Measurements from ENCODE around the gene FLT4.

Gene FLT4

DNA sequence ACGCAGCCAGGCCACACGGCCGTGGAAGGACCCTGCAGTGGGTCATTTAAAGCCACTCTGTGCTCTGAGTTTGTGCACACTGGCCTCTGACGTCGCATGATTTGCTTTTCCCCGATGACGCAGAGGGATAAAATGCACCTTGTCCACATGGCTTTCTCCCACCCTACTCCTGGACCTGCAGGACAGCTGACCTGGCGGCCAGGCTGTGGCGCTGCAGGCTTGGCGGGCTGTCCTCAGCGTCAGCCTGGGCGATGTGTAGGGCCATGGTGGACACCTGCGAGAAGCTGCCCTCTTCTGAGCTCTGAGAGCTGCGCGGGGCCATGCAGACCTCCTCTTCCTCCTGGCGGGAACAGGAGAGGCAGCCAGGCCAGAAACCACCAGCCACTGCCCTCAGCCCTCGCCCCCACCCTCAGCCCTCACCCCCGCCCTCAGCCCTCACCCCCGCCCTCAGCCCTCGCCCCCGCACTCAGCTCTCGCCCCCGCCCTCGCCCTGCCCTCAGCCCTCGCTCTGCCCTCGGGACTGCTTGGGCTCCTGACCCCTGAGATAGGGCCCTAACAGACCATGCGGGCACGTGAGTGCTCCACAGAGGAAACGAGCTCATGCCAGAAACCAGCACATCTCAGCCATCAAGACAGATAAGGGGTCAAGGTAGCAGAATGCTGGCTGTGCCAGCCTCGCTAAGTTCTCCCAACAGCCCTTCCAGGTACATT, 38.1 kb downstream of the FLT4 start:
- no peaks in the 10 kb centered on the region for H3K27me3 Mint-ChIP-seq
- no peak overlapping the region for H3K27ac Mint-ChIP-seq
- ATAC-seq (peak; percentile 28), DNase-seq (no peak)
- H3K4me1 Mint-ChIP-seq: peaks cover 18% of the 10 kb centered on the region
- H3K4me3 Mint-ChIP-seq: no peak overlapping the region
- H3K9me3 Mint-ChIP-seq: no peaks in the 10 kb centered on the region

DNA sequence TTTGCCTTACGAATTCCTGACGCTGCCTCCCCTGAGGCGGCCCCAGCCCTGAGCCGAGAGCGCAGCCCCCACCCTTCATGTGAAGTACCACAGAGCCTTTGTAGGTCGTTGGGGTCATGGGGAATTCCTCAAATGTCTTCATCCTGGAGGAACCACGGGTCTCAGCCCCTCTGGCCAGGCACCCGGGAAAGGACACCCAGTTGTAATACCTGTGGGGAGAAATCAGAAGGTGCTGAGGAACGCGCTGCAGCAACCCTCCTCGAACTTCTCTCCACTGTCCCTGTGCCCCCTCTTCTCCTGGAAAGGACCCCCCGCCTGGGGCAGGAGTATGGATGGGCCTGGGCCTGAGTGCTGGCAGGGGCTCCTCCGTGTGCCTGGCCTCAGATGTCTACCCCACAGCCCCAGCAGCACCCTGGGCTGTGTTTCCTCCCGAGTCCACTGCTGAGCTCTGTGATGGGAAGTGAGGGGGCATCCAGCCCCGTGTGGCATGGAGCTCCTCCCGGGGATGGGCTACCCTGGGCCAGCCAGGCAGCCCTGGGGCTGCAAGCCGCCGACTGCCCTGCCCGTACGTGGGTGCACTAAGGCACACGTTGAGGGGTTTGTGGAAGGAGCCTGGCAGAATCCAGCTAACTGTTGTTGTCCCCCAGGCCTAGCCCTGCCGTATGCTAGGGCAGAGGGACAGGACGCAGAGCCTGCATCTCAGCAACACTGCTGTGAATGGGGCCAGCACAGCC, 39.4 kb downstream of the FLT4 start:
- H3K27me3 Mint-ChIP-seq: no peaks in the 10 kb centered on the region
- DNase-seq (no peak), ATAC-seq (no peak)
- no peaks in the 10 kb centered on the region for H3K9me3 Mint-ChIP-seq
- H3K4me3 Mint-ChIP-seq: no peak overlapping the region
- H3K27ac Mint-ChIP-seq: no peak overlapping the region
- H3K4me1 Mint-ChIP-seq: peaks cover 27% of the 10 kb centered on the region

DNA sequence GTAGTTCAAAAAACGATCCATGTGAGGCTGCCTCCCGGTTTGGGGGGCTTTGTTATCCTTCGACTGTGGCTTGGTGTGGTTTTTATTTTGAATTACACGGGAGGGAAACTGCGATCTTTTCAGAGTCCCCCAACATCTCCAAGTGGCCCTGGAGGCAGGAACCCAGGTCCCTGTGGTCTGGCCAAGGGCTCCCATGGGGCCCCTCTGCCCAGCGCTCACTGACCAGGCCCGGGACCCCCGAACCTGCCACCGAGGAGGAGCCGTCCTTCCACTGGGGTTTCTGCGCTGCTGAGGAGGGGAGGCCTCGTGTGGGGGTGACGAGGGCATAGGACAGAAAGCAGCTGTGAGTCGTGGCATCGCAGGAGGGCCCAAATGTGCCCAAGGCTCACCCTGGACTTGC, 40.0 kb downstream of the FLT4 start:
- Mint-ChIP-seq H3K4me1 (peaks cover 27% of the 10 kb centered on the region), H3K27ac (no peak overlapping the region), H3K4me3 (no peak overlapping the region), H3K9me3 (no peaks in the 10 kb centered on the region), H3K27me3 (no peaks in the 10 kb centered on the region)
- DNase-seq (no peak), ATAC-seq (no peak)

DNA sequence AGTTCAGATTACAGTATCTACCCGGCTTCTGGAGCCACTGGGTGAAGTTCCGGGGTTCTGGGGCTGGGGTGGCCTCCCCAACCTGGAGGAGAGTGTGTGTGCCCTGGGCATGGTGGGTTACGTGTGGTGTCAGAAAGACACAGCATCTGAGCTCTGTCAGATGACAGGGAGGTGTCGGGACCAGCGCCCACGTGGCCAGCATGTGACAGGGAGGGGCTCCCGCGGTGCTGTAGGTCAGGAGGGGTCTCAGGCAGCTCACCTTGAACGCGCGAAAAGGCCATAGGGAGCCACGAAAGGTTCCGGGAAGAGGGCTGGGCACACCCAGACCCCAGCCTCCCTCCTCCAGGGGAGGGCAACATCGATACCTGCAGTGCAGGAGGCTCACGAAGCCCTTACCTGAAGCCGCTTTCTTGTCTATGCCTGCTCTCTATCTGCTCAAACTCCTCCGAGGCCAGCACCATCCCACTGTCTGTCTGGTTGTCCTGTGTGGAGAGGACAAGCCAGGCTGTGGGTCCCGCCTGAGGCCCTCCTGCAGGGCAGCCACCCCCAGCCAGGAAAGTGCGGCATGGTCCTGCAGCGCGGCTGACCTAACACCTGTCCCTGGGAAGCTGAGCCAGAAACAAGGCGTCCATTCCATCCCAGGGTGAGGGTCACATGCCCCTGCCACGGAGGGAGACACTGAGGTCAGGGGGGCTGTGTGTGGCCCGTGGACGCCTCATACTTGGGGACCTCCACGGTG, 40.7 kb downstream of the FLT4 start:
- Mint-ChIP-seq H3K27me3 (no peaks in the 10 kb centered on the region), H3K4me1 (peaks cover 27% of the 10 kb centered on the region), H3K9me3 (no peaks in the 10 kb centered on the region), H3K4me3 (no peak overlapping the region), H3K27ac (peak overlapping the region; percentile 60 to 81)
- ATAC-seq (no peak), DNase-seq (no peak)

DNA sequence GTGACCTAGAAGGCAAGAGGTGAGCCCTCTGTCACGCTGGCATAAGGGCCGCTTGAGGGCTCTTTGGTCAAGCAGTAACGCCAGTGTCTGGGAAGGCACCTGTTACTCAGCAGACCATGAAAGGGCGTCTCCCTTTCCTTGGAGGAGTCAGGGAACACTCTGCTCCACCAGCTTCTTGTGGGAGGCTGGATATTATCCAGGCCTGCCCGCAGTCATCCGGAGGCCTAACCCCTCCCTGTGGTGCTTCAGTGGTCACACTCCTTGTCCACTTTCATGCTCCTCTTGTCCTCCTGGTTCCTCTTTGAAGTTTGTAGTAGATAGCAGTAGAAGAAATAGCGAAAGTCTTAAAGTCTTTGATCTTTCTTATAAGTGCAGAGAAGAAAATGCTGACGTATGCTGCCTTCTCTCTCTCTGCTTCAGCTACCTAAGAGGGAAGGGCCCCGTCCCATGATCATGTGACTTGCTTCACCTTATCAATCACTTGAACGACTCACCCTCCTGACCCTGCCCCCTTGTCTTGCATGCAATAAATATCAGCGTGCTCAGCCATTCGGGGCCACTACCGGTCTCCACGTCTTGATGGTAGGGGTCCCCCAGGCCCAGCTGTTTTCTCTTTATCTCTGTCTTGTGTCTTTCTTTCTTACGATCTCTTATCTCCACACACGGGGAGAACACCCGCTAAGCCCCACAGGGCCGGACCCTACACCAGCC, 41.4 kb downstream of the FLT4 start:
- ATAC-seq (no peak), DNase-seq (no peak)
- H3K4me3 Mint-ChIP-seq: no peak overlapping the region
- H3K27me3 Mint-ChIP-seq: no peaks in the 10 kb centered on the region
- peaks cover 22% of the 10 kb centered on the region for H3K4me1 Mint-ChIP-seq
- no peaks in the 10 kb centered on the region for H3K9me3 Mint-ChIP-seq
- peak overlapping the region in 1 of 2 donors; percentile 12 for H3K27ac Mint-ChIP-seq

DNA sequence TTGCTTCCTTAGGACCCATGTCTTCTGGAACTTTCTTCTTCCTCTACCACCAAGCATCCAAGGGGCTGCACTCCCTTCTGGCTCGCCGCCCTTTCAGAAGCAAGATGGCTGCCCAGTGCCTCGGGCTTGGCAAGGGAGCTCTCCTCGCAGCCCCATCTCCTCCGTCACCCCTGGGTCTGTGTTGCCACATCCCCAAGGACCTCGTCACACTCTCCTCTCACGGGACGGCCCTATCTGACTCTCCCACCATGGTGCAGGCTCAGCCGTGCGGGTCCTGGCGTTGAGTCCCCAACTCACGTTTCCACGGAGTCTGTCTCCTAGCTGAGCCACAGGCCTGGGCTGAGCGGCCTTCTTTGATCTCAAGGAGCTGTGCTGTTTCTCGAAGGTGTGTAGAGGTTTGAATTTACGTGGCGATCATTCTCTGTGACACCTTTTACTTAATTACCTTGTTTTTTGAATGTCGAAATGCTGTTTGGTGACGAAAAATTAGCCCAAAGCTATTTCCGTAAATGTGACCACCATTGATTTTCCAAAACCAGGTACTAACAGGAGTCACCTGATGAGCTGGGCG, 43.1 kb downstream of the FLT4 start:
- Mint-ChIP-seq H3K27ac (no peak overlapping the region), H3K9me3 (no peaks in the 10 kb centered on the region), H3K4me1 (peaks cover 21% of the 10 kb centered on the region), H3K27me3 (no peaks in the 10 kb centered on the region), H3K4me3 (no peak overlapping the region)
- DNase-seq (no peak), ATAC-seq (no peak)

DNA sequence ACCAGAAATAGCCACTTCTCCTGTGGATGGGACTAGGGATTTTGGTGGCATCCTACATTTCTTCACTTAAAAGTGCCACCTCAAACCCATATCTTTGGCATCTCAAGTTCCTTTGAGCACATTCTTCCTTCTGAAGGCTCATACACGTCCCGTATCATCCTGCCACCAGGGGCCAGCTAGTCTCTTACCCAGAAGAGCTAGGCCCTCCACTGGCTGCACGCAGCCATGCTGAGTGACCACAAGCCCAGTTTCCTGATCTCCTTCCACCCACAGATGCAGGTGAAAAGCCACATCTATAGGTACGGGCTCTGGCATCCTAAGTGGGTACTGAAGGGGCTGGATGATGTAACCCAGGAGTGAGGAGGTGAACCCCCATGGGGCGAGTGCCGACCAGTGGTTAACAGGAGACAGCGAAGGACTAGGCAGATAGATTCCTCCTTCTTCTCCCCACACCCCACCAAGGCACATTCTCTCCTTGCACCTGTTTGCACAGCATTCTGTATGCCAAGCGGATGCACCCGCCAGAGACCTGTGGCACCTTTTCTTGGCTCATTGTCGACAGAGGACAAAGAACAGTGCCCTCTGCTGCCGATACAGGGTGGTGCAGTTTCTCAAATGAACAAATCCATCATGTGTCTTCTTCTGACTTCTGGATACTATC, 43.7 kb downstream of the FLT4 start:
- H3K4me1 Mint-ChIP-seq: peaks cover 21% of the 10 kb centered on the region
- DNase-seq: peak; percentile 65 to 66
- peak; percentile 67 for ATAC-seq
- peak overlapping the region in 1 of 2 donors; percentile 2 for H3K27ac Mint-ChIP-seq
- no peak overlapping the region for H3K4me3 Mint-ChIP-seq
- H3K9me3 Mint-ChIP-seq: no peaks in the 10 kb centered on the region
- H3K27me3 Mint-ChIP-seq: no peaks in the 10 kb centered on the region

DNA sequence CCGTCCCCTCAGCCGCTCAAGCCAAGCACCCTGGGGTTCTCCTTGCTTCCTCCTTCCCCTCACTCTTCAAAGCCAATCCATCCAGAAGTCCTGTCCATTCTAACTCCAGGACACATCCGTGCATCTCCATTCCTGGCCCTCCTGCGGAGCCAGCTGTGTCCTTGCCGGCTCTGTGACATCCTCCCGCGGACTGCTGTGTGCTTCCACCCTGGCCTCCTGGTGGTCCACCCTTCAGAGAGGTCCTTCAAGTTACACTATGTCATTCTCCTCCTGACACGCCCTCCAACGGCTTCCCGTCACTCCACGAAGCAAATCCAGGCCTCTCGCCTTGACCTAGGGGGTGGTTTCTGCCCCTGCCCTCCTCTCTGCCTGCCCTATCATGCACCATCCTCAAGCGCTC, 45.1 kb downstream of the FLT4 start:
- ATAC-seq: no peak
- Mint-ChIP-seq H3K27me3 (no peaks in the 10 kb centered on the region), H3K9me3 (no peaks in the 10 kb centered on the region), H3K27ac (no peak overlapping the region), H3K4me1 (peaks cover 21% of the 10 kb centered on the region), H3K4me3 (no peak overlapping the region)
- no peak for DNase-seq

DNA sequence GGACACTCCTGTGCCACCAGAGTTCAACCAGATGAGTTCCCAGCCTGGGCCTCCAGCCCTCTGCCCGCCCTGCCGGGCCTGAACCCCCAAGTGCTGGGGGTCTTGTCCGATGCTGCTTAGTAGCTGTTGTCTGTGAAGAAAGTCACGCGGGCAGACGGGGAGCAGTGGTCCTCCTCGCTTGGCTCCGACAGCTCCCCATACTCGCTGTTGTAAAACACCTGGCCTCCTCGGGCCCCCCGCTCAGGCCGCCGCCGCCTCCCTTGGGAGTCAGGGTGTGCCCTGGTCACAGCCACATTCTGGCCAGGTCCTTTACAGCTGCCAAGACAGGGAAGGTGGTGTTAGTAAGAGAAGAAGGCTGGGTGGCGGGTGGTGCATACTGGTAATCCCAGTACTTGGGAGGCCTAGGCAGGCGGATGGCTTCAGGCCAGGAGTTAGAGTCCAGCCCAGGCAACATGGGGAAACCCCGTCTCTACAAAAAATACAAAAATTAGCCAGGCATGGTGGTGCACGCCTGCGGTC, 46.3 kb downstream of the FLT4 start:
- peaks cover 17% of the 10 kb centered on the region for H3K4me1 Mint-ChIP-seq
- ATAC-seq: no peak
- no peak overlapping the region for H3K4me3 Mint-ChIP-seq
- H3K27me3 Mint-ChIP-seq: no peaks in the 10 kb centered on the region
- H3K27ac Mint-ChIP-seq: no peak overlapping the region
- no peak for DNase-seq
- no peaks in the 10 kb centered on the region for H3K9me3 Mint-ChIP-seq

DNA sequence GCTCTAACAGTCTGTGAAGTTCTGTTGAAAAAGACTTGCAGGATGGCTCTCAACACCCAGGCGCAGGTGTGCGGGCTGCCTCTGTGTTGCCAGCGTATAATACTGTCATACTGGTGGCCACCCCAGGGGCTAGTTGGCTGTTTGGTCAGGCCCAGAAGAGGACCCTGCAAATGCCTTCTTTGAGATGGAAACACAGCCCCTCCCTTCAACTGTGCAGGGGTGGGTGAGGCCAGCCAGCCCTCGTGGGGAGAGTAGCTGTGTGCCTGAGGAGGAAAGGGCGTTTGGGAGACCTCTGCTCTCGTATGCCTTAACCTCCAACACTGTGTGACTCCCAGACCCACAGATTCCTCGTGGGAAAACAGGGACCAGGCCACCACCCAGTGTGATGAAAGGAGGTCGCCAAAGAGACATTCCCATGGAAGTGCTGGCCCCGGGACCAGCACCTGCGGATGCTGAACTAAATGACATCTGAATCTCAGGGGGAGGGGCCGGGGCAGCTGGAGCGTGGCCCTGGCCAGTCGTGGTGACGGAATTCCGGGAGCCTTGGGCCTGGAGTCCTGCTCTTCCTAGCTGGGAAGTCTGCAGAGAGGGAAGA, 46.8 kb downstream of the FLT4 start:
- ATAC-seq (no peak), DNase-seq (no peak)
- Mint-ChIP-seq H3K9me3 (no peaks in the 10 kb centered on the region), H3K27me3 (no peaks in the 10 kb centered on the region), H3K4me1 (peaks cover 12% of the 10 kb centered on the region), H3K4me3 (no peak overlapping the region), H3K27ac (no peak overlapping the region)

DNA sequence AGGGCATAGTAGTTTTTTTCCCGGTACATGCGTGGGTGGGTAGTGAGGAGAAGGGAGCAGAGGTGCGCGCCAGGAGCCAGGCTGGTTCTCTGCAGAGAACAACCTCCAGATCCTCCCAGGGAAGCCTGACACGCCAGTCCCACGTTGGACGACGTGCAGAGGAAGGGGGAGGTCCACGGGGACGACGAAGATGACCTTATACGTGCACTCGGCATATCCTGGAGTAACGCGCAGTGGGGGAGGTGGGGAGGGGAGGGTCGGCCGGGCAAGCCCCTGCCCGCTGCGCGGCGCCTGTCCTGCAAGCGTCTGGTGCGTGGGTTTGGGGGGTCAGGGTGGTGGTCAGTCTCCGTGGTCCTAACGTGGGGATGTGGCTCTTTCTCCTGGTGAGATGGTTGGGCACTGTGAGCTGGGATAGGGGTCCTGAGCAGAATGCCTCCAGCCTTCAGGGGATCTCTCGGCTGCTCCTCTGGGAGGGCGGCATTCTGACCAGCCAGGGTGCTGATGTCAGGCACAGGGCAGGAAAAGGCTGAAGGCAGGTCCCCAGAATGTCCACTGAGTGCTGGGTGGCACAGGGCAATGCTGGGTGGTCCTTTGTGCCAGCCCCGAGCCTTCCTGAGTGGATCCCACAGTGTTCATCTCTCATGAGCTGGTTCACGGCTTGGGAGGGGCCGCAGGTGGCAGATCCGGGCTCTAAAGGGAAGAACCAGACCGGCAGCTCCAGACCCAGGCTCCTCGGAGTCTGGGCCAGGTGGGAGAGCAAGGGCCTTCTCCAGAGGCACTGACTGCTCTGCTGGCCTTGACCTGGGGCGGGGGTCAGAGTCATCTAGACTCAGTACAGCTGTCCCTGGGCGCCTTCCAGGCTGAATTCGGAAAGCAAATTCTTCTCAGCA, 47.6 kb downstream of the FLT4 start:
- Mint-ChIP-seq H3K27ac (no peak overlapping the region), H3K4me3 (no peak overlapping the region), H3K27me3 (no peaks in the 10 kb centered on the region), H3K9me3 (no peaks in the 10 kb centered on the region), H3K4me1 (peaks cover 12% of the 10 kb centered on the region)
- ATAC-seq: no peak
- no peak for DNase-seq

DNA sequence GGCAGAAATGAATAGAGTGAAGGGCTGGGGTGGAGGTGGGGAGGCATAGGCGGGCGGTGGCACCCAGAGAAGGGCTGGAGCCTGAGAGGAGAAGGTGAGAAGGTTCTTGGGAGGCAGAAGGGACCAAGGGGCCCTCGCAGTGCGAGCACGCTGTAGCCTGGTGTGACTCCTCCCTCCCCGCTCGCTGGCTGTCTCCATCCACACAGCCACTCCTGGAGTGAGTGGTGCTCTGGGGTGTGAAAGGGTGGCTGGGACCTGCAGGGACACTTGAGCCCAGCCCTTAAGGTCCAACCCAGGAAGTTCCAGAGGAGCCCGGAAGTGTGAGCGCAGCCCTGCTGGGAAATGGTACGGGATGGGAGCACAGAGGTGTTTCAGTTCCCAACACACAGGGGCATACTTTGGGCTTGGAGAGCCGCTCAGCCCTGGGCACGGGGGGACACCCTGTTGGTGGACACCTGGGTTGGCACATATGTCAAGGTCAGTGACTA, 48.8 kb downstream of the FLT4 start:
- no peak overlapping the region for H3K4me3 Mint-ChIP-seq
- ATAC-seq: no peak
- no peaks in the 10 kb centered on the region for H3K27me3 Mint-ChIP-seq
- DNase-seq: no peak
- H3K4me1 Mint-ChIP-seq: peaks cover 2% of the 10 kb centered on the region
- H3K27ac Mint-ChIP-seq: no peak overlapping the region
- H3K9me3 Mint-ChIP-seq: no peaks in the 10 kb centered on the region

DNA sequence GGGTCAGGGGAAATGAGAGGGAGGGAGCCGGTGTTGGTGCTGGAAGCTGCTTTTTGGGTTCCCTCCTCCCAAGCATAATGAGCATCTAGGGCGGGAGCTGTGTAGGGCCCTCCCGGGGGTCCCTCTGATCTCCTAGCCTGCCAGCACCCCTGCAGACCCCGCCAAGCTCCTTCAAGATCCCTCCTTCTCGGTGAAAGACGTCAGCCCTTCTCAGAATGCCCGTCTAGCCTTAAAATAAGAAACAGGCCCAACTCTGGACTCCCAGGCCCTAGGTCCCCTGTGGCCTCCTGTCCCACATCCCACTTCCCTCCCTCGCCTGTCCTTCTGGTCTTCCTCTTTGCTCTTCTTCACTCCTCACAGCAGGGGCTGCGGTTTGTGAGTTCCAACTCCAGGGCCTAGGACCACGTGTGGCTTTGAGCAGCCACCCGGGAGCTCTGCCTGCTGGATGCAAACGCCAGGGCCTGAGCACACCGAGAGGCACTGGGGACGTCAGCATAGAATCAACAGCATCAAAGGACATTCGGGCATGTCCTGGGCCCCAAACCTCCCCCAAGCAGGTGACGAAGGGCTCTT, 49.3 kb downstream of the FLT4 start:
- DNase-seq (no peak), ATAC-seq (no peak)
- Mint-ChIP-seq H3K9me3 (no peaks in the 10 kb centered on the region), H3K4me3 (no peak overlapping the region), H3K4me1 (no peaks in the 10 kb centered on the region), H3K27ac (peak overlapping the region in 1 of 2 donors; percentile 87), H3K27me3 (no peaks in the 10 kb centered on the region)

All from stimulated activated naive CD8-positive, alpha-beta T cell treated with anti-CD3 and anti-CD28 coated beads, Interleukin-15, amount 100 ng/mL, for 72 hours (primary cell).